ENCODE data around the gene LRRC4.

LRRC4 gene

DNA sequence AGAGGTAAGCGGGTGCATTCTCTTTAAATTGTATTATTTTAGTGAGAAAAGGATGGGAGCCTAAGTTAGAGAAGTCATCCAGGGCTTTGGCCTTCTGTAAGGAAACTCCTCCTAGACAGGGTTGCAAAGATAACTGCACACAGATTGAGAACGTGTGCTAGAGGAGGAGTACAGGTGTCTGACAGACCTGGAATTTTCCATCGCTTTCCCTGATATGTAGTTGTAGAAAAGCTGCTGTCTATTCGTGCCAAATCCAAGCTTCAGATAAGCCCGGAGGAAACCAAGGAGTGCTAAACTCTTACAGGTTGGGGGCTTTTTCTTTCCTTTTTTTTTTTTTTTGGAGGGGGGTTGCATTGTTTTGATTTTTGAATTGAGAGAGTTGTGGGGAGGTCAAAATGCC is 23.1 kb downstream of the LRRC4 start:
- DNase-seq (ENCODE audit: low spot score) (no peak), FAIRE-seq (no peak)

DNA sequence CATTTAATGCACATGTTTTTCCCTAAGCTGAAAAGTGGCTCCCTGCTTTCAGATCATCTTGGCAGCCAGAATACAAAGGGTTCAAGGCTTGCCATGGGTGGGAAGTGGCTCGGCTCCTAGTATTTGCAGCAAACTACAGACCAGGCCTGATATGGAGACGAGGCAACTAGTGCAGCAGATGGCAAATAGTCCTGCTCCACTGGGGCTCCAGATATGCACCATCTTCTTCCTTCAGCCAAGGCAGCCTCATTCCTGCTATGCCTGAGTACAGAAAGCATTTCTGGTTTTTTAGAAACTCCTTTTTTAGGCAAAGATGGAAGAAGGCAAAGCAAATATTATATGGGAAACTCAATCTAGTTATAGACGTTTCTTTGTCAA is 23.9 kb downstream of the LRRC4 start:
- DNase-seq (ENCODE audit: low spot score) = no peak
- FAIRE-seq = no peak

DNA sequence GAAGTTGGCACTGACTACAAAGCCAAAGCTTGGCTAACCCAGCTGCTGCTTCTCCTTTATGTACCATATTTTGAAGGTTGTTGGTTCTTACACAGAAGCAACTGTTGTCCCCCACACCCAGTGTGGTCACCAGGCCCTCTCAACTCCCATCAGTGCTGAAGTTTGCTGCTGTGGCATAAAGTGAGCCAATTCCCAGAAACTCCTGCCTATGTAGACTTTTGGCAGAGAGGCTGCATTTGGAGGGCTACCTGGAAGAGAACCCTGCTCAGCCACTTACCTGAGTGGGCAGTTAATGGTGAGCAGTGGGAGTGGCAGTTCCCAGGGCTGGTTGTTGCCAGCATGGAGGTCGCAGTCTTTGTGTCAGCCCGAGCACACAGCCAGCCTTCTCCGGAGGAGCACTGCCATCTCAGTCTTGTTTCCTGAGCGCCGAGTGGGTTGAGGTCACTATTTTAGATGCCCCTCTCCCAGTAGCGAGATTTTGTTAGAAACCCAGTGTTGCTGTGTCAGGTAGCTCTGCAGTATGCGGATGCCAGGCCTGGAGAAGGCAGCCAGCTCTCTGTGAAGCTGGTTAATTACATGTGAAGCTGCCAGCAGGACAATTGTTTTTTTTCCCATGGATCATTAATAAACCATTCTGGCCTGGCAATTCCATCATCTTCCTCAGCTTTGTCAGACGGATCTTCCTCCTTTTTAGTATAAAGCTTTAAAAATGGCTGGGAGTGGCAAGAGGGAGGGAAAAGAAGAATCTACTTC is 24.5 kb downstream of the LRRC4 start:
- DNase-seq (ENCODE audit: low spot score) (no peak), FAIRE-seq (no peak)

DNA sequence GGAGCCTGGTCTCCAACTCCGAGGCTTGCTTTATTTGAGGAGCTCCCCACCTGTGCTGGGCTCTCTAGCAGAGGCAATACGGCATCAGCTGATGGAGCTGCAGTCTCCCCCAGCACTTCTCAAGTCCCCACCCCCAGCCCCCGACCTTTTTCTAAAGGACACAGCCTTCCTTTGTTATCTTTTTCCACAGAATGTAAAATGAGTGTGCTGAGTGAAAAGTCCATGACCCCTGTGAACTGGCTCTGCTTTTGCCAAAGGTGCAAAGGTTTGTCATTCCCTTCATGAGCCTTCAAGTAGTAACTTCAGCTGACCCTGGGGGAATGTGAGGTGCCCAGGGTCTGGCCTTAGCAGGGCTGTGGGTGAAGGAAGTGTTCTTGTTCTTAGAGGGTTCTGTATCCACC is 25.5 kb downstream of the LRRC4 start:
- DNase-seq (ENCODE audit: low spot score) = no peak
- no peak for FAIRE-seq

DNA sequence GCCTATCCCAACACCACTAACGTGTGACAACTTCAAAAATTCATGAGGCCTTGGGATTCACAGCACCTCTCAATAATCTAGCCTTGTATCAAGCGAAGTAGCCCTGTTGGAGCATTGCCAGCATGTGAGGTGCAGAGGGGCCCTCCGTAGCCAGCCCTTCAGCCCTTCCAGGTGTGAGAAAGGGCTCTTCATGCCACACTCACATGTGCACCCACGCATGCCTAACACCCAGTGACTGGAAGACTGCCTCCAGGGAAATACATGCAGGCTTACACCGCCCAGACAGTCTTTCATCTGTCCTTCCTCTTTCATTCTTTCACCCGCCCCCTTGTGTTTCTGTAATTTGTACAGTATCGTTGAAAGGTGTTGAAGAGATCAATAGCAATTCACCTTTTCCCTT is 26.1 kb downstream of the LRRC4 start:
- FAIRE-seq = no peak

DNA sequence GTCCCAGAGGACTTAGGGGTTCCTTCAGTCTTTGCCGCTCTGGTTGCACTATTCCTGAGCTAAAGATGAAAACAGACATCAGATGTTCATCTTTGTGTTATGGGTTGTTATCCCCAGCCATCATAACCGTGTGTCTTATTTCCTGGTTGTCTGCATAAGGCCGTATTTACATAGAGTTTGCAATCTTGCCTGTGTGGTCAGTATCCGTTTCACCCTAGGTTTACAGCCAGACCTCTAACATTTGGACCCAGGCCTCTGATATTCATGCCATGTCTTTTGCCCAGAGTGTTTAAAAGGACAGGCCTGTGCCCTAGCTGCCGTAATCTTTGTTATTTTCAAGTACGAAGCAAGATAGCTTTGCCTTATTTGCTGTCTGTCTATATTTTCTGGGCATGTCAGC is 26.6 kb downstream of the LRRC4 start:
- DNase-seq (ENCODE audit: low spot score) = no peak
- FAIRE-seq = no peak

More for the DNA sequence above, 26.1 kb downstream of the LRRC4 start:
- DNase-seq (ENCODE audit: low spot score) = no peak

DNA sequence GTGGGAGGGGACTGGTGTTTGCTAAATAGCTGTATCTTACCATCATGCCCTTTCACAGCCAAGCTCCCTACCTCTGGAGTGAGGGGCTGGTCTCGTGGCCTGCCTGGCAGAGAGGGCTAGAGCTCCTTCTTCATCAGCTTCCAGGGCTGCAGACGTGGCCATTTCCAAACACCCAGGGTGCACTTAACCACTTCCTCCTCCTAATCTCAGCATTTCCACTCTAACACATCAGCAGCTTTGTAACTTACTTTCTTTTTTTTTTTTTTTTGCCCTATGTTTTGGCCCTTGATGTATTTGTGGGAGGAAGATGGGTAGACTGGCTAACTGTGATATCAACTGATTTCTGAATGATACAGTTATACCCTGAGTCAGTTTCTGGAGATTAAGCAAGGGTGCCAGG is 27.4 kb downstream of the LRRC4 start:
- no peak for DNase-seq (ENCODE audit: low spot score)
- FAIRE-seq = no peak

DNA sequence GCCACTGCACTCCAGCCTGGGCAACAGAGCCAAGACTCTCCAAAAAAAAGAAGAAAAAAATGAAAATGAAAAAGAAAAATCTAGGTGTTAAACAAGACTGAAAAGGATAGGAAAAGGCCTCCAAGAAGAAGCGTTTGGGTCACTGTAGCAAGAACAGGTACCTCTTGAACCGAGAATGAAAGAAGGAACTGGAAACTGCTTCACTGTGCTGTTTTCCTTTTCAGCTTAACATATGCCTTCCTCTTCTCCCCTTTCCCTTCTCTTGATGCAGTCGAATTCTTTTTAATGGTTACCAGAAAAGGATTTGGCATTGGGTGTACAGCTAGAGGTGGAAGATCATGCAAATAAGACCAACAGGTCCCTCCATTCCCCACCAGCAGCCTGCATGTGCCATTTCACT is 28.1 kb downstream of the LRRC4 start:
- FAIRE-seq = no peak
- DNase-seq (ENCODE audit: low spot score) = no peak

DNA sequence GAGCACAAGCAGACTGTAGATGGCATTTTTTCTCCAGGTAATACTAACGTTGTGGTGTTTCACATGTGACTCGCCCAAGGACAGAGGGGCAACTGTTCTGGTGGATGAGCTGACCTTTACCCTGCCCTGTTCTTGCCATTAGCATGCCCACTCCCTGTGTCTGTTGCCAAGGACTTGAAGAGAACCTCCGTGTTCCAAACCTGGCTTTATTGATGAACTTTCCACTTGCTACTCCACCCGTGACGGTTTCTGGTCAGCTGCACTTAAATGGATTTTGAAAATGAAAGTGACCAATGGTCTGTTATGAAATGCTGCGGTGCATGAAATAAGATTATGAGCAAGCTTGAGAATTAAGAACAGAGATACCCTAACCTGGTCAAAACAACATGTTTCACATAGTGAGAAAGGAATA is 30.4 kb downstream of the LRRC4 start:
- FAIRE-seq (no peak), DNase-seq (ENCODE audit: low spot score) (no peak)

DNA sequence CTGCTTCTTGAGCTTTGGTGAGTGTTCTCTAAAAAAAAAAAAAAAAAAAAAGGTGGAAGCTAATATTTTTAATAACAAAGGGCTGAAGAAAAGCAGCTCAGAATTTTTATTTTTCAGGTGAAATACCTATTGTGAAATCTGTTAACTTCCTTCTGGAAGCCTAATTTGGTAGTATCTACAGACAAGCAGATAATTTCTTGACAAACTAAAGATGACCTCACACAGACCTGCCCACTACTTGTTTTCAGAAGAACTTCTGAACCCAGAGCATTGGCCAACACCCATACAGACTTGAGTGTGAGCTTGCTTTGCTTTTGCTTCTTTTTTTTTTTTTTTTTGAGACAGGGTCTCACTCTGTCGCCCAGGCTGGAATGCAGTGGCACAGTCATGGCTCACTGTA is 31.2 kb downstream of the LRRC4 start:
- DNase-seq (ENCODE audit: low spot score) (no peak), FAIRE-seq (no peak)

DNA sequence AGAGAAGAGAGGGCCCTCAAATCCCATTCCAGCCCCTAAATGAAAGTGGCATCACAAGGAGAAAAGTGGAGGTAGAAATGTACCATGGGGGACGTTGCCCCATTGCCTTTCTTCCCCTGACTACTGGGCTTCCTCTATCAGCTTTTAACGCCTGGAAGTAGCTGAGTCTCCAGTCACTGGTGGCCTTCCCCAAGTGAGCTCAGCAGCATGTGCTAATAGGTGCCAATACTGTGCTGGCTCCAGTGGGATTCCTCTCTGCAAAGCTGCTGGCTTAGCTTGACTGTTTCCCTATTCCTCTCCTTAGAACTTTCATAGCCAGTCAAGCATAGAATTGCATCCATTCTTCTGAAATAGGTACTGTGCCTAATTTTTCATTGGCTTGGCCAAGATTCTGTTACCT is 32.6 kb downstream of the LRRC4 start:
- DNase-seq (ENCODE audit: low spot score) (no peak), FAIRE-seq (no peak)

DNA sequence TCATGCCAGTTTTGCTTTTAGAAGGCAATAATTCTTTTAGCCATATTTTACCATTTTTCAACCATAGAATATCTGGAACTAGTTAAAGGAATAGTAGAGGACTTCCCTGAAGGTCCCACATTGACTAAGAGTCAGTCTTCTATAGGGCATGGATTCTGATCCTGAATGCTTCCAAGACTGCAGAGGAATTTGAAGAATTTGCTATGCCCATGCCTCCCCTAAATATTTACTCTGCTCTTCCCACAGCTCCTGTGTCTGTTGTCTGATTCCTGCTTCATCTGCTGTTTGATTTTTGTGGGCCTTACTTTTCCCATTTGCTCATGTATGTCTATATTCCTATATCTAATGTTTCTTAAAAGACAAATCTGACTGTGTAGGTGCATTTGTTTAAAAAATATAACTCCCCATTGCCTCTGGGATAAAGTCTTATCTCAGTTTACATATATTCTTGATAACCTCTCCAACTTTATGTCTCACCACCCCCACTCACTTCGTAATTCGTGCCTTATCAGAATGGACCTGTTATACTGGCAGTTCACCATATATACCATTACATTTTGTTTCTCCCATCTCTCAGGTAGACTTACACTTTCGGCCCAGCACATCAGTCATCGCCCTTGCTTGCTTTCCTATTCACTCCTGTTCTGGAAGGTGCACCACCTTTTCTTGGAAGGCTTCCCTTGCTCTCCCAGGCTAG is 33.9 kb downstream of the LRRC4 start:
- FAIRE-seq (no peak), DNase-seq (ENCODE audit: low spot score) (peak; percentile 9)

DNA sequence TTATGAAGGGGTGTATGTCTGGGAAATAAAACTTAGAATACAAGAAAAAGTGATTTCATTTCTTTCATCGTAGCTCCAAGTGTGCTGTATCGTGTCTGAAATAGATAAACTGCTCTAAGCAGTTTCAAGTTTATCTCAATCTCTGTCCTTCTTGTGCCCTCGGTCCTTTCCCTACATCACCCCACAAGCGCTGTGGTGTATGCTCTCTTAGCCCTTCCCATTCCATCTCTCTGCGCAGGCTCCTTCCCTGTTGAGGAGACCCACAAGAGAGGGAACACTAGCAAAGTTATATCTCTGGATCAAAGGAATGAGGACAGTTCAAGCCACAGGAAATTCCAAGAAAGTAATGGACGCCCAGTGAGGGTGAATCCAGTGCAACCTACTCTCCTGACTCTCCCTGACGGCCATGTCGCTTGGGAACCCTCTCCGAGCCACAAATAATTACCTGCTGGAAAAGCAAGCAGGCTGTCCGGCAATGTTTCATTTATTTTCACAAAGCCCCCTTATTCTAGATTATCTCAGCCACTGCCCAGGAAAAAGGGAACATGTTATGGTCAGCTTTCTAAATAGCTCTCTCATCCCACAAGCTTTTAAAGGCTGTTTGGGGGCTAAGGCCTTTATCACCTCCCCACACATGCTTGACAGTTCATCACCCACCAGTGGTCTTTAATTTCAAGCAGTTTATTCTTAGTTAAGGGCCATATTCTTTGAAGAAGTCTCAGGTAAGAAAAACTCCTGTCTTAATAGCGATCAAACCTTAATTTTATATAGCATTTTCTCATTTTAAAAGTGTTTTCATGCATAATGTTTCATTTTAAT is 34.8 kb downstream of the LRRC4 start:
- FAIRE-seq (no peak), DNase-seq (ENCODE audit: low spot score) (no peak)

DNA sequence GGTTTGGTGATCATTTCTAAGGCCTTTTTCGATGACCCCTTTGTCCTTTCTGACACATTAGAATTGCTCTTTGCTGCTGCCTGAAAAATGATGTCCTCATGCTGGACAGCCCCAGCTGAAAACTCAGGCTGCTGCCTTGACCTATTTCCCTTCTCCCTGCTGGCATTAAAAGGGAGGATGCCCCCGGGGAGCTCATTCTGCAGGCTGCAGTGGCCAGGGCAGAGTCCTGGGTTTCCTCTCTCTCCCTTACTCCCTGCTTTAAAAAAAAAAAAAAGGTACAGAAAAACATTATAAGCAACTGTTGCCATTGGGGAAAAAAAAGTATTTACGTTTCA is 35.4 kb downstream of the LRRC4 start:
- DNase-seq (ENCODE audit: low spot score) (no peak), FAIRE-seq (no peak)

DNA sequence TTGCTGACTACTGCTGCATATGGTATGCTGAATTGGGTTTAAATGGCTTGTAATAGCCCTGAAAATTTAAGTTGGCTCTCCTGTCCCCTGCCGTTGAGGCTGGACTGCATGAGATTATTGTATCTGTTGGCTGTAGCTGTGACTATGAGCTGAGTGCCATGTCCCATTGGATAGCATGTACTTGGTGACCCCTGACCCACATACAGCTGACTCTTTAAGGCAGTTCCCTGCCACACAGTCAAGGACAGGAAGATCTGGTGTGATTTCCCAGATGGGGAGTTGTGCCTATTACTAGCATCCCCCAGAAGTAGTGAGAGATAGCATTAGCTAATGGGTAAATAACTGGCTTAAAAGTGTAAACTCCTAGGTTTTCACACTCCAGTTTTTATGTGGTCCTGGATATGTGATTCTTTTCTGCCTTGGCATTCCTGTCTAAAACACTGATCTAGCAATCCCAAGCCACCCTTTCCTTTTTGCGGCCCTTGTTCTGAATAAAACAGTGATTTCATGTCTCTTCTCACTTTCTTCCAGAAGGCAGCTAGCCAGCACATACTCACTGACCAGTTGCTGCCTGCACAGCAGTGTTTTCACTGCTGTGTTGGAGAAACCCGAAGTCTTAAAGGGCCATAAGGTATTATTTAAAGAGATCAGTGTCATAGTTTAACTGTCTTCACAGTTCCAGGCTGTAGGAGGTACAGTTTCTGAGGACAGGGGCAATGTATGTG is 35.9 kb downstream of the LRRC4 start:
- no peak for DNase-seq (ENCODE audit: low spot score)
- FAIRE-seq = no peak

DNA sequence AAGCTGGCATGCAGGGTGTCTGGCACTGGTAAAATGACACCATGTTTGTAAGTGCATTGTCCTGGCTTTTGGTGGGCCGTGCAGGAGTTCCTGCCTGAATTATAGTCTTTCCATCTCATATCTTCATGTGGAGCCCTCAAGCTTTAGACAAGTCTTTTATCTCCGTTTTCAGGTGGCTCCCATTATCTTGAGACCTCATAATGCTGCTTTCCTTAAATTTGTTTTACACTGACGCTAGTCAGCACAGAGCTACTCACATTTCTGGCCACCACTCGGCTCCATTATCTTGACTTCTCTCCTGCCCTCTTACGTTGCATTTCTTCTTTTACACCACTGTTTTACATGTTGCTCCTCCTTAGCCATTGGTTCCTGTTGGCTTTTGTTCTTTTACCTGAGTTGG is 37.2 kb downstream of the LRRC4 start:
- no peak for FAIRE-seq
- DNase-seq (ENCODE audit: low spot score) = no peak

DNA sequence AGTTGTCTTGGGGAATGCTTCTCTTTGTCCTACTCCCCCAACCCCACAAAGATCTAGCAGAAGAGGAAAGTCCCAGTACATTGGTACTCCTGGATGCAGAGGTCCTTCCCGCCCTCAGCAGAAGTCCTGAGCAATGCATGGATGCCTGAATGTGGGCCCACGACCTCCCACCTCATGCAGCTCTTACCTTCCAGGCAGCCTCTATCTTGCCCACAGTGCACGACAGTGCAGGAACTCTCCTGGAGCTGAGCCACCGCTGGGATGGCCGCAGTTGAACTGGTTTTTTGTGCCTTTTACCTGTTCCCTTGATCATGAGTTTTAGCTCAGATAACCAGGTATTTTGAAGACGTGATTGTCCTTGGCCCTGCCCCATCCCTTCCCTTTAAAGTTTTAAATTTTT is 37.9 kb downstream of the LRRC4 start:
- FAIRE-seq (no peak), DNase-seq (ENCODE audit: low spot score) (no peak)

DNA sequence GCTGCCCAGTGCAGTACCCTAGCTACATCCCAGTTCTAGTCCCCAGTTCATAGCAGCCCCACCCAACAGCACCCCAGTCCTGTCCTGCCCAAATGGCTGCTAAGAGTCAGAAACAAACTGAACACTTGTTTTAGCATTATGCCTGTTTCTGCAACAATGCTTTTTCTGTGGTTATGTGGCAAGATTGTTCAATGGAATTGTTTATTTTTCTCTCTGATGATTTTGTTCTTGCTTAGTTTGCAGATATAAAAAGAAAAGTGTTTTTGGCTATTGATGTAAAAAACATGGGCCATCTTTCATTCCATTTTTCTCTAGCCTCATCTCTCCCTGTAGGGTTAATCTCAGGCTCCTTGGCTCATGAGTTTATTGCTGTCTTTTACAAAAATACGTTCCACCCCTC is 42.5 kb downstream of the LRRC4 start:
- no peak for DNase-seq (ENCODE audit: low spot score)
- FAIRE-seq = no peak

DNA sequence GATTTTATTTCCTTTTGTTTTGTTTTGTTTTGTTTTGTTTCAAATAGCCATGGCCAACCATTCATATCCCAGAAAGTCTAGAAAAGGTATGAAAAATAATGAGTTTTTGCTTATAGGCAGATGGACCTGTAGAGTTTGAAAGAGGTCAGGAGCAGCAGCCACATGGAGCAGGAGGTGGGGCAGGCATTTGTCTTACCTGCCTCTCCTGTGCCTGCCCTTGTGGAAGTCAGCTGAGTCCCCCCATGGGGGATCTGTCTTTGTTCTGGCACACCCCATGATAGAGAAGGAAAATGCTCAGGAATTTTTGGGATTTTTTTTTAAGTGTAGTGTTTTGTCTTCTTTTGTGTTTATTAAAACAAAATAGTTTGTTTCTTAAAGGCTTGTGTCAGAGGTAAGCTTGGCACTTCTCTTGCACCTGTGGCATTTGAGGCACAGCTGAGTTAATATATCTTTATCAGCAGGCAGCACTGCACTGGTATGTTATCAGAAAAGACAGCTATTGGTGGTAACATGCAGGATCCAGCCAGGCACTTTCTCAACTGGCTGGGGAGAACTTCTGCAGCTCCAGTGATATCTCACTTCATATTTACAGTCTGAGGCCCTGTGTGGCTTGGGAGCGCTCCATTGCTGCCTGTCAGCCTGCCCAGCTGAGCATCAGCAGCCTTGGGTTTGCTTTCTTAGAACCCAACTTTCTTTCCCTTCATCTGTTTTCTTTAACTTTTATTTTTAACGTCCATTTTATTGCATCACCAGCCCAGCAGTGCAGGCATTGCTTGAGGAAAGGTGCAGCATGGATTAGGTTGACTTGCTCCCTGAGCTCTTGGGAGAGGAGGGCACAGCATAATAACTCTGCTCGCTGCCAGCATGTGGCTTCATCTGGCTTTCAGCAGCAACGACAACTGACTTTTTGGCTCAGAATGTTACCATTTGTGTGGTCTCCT is 44.4 kb downstream of the LRRC4 start:
- FAIRE-seq (no peak), DNase-seq (ENCODE audit: low spot score) (no peak)

DNA sequence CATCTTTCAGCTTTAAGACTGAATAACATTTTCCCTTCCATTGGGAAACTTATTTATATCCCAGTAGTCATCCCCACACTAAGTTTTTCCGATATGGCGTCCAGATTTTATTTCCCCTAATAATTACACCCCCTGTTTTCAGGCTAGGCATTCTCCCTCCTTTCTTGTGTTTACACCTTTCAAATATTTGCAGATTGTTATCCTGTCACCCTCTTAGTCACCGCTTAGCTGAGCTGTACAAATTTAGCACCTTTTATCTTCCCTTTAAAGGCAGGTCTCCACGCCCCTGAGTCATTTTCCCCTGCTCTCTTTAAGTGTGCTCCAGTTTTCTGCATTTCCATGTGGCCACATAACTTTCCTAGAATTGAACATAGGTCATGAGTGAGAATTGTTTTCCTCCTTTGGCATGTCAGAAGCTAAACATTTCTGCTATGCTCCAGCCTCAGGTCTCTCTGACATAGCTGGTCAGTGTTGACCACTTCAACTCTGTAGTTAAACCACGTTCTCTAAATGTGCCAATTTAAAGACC is 47.4 kb downstream of the LRRC4 start:
- DNase-seq (ENCODE audit: low spot score) (no peak), FAIRE-seq (no peak)

DNA sequence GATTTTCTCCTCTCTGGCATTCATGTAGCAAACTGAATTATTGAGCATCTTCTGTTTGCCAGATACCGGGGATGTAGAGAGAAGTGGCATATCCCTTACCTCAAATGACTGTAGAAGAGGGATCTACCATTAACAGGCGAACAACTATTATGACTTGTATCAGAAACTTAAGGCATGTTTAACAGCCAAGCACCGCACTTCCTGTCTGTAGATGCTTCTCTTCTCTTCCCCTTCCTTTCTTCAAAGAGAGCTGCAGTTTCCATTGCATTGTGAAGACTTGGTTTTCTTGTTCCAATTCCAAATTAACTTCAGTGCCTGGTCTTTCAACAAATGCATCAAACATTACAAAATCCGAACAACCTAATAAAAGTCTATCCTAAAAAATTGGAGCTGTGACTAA is 49.3 kb downstream of the LRRC4 start:
- no peak for FAIRE-seq
- DNase-seq (ENCODE audit: low spot score) = no peak
